Naive thymus-derived CD4-positive, alpha-beta T cell (primary cell): ENCODE measurements around the gene PATL2. TPM values are rescaled to one million over a fixed set of nuclear protein-coding genes. Genes with fewer than 3 reads are reported as not detected.
A peak's percentile ranks its signal among the peaks of the same experiment; 100 is the strongest.
"Not testable (repeated sequence)": the region's sequence is repeated elsewhere in the genome, so short reads cannot be mapped to it uniquely, and the experiment has no call there.

ENCODE experiments used
- ATAC-seq: fragments of 150-1000 bp; cut with Tn5 transposase; 2 replicates; pipeline ENCODE4 v1.10.0; 2021; ENCODE audit warnings: mild to moderate bottlenecking, moderate library complexity
- CTCF ChIA-PET: fragments of 350-600 bp; sonication (Branson Sonifier 250); formaldehyde crosslinking; loops from one replicate; lab custom pipeline; 2021; ENCODE audit warnings: antibody characterized with exemption; lab: Charles Lee
- POLR2A ChIA-PET: fragments of 350-600 bp; sonication (Branson Sonifier 250); formaldehyde crosslinking; loops from one replicate; lab custom pipeline; 2021; ENCODE audit warnings: antibody characterized with exemption, inconsistent platforms; lab: Charles Lee
- DNase-seq, 9 donors: peaks; one replicate each; pipeline versions ENCODE4 v3.0.0 to v3.0.0-alpha.2; 2020 to 2022; ENCODE audit warnings: mixed read lengths in 1 of 9
- H3K27ac ChIP-seq: one replicate; pipeline ENCODE4 v1.7.0; 2013; ENCODE audit warnings: mild to moderate bottlenecking, low read depth, low read length, moderate library complexity
- H3K27me3 ChIP-seq, 2 donors: one replicate each; pipeline ENCODE4 v1.7.0; 2013; ENCODE audit warnings: low read length in 2 of 2, mild to moderate bottlenecking in 2 of 2, moderate library complexity in 2 of 2; ENCODE audit not compliant: control insufficient read depth in 2 of 2, insufficient read depth in 2 of 2
- H3K36me3 ChIP-seq, 3 experiments: 1 replicate in 2 of 3; 2 replicates in 1 of 3; pipeline ENCODE4 v1.7.0; 2013; ENCODE audit warnings: low read length in 3 of 3, mild to moderate bottlenecking in 3 of 3, moderate library complexity in 1 of 3; ENCODE audit not compliant: insufficient read depth in 3 of 3, control insufficient read depth in 2 of 3
- H3K4me1 ChIP-seq, 2 donors: one replicate each; pipeline ENCODE4 v1.7.0; 2013; ENCODE audit warnings: low read length in 2 of 2, mild to moderate bottlenecking in 2 of 2, moderate library complexity in 1 of 2; ENCODE audit not compliant: control insufficient read depth in 2 of 2, insufficient read depth in 2 of 2
- H3K4me3 ChIP-seq: 2 replicates; pipeline ENCODE4 v1.7.0; 2013; ENCODE audit warnings: mild to moderate bottlenecking, low read length
- H3K9me3 ChIP-seq, 3 experiments: 1 replicate in 2 of 3; 2 replicates in 1 of 3; pipeline ENCODE4 v1.7.0; 2013; ENCODE audit warnings: low read length in 3 of 3; ENCODE audit not compliant: control insufficient read depth in 2 of 3
- H3K27ac Mint-ChIP-seq, 9 donors: one replicate each; pipeline ENCODE4 v1.8.0; 2020 to 2022; ENCODE audit warnings: mixed read lengths in 9 of 9, mild to moderate bottlenecking in 8 of 9, moderate library complexity in 5 of 9, inconsistent platforms in 2 of 9
- H3K27me3 Mint-ChIP-seq, 5 donors: one replicate each; pipeline ENCODE4 v1.8.0; 2021 to 2022; ENCODE audit warnings: mixed read lengths in 5 of 5, mild to moderate bottlenecking in 1 of 5
- H3K36me3 Mint-ChIP-seq, 5 donors: one replicate each; pipeline ENCODE4 v1.8.0; 2020 to 2022; ENCODE audit warnings: mixed read lengths in 5 of 5, mild to moderate bottlenecking in 3 of 5, inconsistent platforms in 1 of 5
- H3K4me1 Mint-ChIP-seq, 7 donors: one replicate each; pipeline ENCODE4 v1.8.0; 2020 to 2022; ENCODE audit warnings: mixed read lengths in 7 of 7, mild to moderate bottlenecking in 3 of 7, inconsistent platforms in 1 of 7
- H3K4me3 Mint-ChIP-seq, 10 donors: one replicate each; pipeline ENCODE4 v1.8.0; 2020 to 2022; ENCODE audit warnings: mild to moderate bottlenecking in 10 of 10, mixed read lengths in 10 of 10, moderate library complexity in 6 of 10, inconsistent platforms in 2 of 10
- H3K9me3 Mint-ChIP-seq, 11 donors: one replicate each; pipeline ENCODE4 v1.8.0; 2020 to 2022; ENCODE audit warnings: mixed read lengths in 11 of 11, mild to moderate bottlenecking in 4 of 11, inconsistent platforms in 1 of 11, moderate library complexity in 1 of 11
- intact Hi-C, 2 donors: fragments of 100-400 bp; cut with micrococcal nuclease; formaldehyde crosslinking; loops; one replicate each; pipeline ENCODE4 v1.15.1; 2023
- polyA plus RNA-seq, 2 donors: library from polyadenylated mRNA; unstranded; fragments of 300-500 nt; fragmentation: Illumina TruSeq; gene quantifications; one replicate each; pipeline ENCODE4 v1.2.3, GENCODE V29; 2021
- total RNA-seq, 6 experiments: library from RNA in 5 of 6; stranded (reverse) in 5 of 6; gene quantifications; 1 replicate in 5 of 6; 2 replicates in 1 of 6; pipeline ENCODE4 v1.2.3 and lab custom pipeline; 2021 to 2026

Gene PATL2
- total and polyA plus RNA-seq, 7 experiments from 2014 or later: 11.4 to 83.8 (median 46.7) TPM

GRCh38 chr15:44682809-44683682, 28.1 kb downstream of the PATL2 start:
- ATAC-seq: peak; percentile 41
- Histone ChIP-seq H3K4me1 (peaks cover 61 to 67% of the 10 kb centered on the region in 2 donors), H3K27ac (peak overlapping the region; percentile 69), H3K9me3 (peaks cover 0 to 17% (median 7%) of the 10 kb centered on the region in 3 experiments), H3K4me3 (peak overlapping the region; percentile 53)
- Mint-ChIP-seq H3K4me1 (peaks cover 53 to 98% (median 84%) of the 10 kb centered on the region in 7 donors), H3K9me3 (peaks cover 19 to 80% (median 52%) of the 10 kb centered on the region in 11 donors), H3K27ac (peak overlapping the region; percentile 88 to 99 (median 94)), H3K36me3 (peaks cover 50 to 79% (median 54%) of the 10 kb centered on the region in 5 donors), H3K4me3 (peak overlapping the region; percentile 64 to 84 (median 71))
- H3K27me3 Mint-ChIP-seq, H3K27me3 ChIP-seq, H3K36me3 ChIP-seq: not testable (repeated sequence)
- ChIA-PET POLR2A (interaction anchor here (1.1 to 38.1 kb wide), 8 partner anchors 7 to 39 kb away, joined by 3 to 3822 read pairs (median 13); partner anchors contain the start of genes B2M, PATL2, SPG11 and TRIM69), CTCF (interaction anchor here (0.6 to 6.8 kb wide), 9 partner anchors 11 to 128 kb away, joined by 3 to 69 read pairs (median 3); partner anchors contain the start of genes B2M, PATL2 and SPG11)
- peak; percentile 39 to 89 (median 81) for DNase-seq
- intact Hi-C loops: loop anchor here (1.0 kb wide), 3 partner anchors 20 to 43 kb away; partner anchors contain the start of genes B2M (in 2 of the 2), PATL2 (in 2 of the 2) and SPG11 (in 2 of the 2)

DNA sequence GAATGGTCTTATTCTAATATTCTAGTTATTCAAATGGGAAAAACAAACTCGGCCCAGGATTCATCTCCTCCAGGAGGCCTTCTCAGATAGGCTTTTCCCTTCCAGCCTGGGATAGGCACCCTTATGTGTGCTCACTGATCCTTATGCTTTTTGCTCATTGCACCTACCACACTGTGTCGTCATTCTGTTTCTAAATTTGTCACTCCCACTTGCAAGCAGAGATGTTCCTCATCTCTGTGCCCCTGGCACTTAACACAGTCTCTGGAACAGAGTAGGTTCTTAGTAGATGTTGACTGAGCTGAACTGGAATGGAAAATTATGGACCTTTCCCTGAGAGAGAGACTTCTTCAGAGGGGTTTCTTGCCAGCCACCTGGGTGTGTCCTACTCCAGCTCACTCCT, 28.9 kb downstream of the PATL2 start:
- CTCF ChIA-PET: interaction anchor here (0.7 to 6.8 kb wide), 7 partner anchors 13 to 51 kb away, joined by 3 to 69 read pairs (median 5); partner anchors contain the start of genes B2M, PATL2 and SPG11
- Mint-ChIP-seq H3K27ac (peak overlapping the region; percentile 88 to 99 (median 94)), H3K9me3 (peaks cover 19 to 77% (median 46%) of the 10 kb centered on the region in 11 donors), H3K4me1 (peaks cover 56 to 98% (median 86%) of the 10 kb centered on the region in 7 donors), H3K27me3 (no peaks in the 10 kb centered on the region), H3K36me3 (peaks cover 45 to 75% (median 52%) of the 10 kb centered on the region in 5 donors), H3K4me3 (peak overlapping the region; percentile 64 to 84 (median 74))
- DNase-seq: no peak
- Histone ChIP-seq H3K4me3 (peak overlapping the region; percentile 5), H3K4me1 (peaks cover 65 to 72% of the 10 kb centered on the region in 2 donors), H3K27me3 (no peaks in the 10 kb centered on the region), H3K36me3 (no peaks in the 10 kb centered on the region), H3K27ac (peak overlapping the region; percentile 69), H3K9me3 (peaks cover 0 to 17% (median 7%) of the 10 kb centered on the region in 3 experiments)
- ATAC-seq: no peak
- POLR2A ChIA-PET: interaction anchor here (1.1 to 38.1 kb wide), 7 partner anchors 8 to 40 kb away, joined by 3 to 3822 read pairs (median 6); partner anchors contain the start of genes B2M, PATL2, SPG11 and TRIM69
- intact Hi-C loops: no loop called here

GRCh38 chr15:44676676-44677075, 34.4 kb downstream of the PATL2 start:
- Mint-ChIP-seq H3K9me3 (peaks cover 5 to 22% (median 11%) of the 10 kb centered on the region in 11 donors), H3K27ac (peak overlapping the region; percentile 89 to 99 (median 96)), H3K27me3 (no peaks in the 10 kb centered on the region), H3K4me1 (peaks cover 67 to 96% (median 92%) of the 10 kb centered on the region in 7 donors), H3K4me3 (peak overlapping the region; percentile 72 to 92 (median 84)), H3K36me3 (peaks cover 19 to 48% (median 39%) of the 10 kb centered on the region in 5 donors)
- Histone ChIP-seq H3K27me3 (no peaks in the 10 kb centered on the region), H3K36me3 (no peaks in the 10 kb centered on the region), H3K4me3 (peak overlapping the region; percentile 44), H3K4me1 (peaks cover 83 to 85% of the 10 kb centered on the region in 2 donors), H3K27ac (peak overlapping the region; percentile 60), H3K9me3 (no peaks in the 10 kb centered on the region)
- CTCF ChIA-PET: interaction anchor here (0.5 to 3.8 kb wide), 6 partner anchors 9 to 62 kb away, joined by 3 to 30 read pairs (median 11); partner anchors contain the start of genes B2M, PATL2 and SPG11
- DNase-seq (peak in 1 of 9 donors; percentile 31), ATAC-seq (peak; percentile 56)
- POLR2A ChIA-PET: interaction anchor here (1.4 to 38.1 kb wide), 6 partner anchors 8 to 72 kb away, joined by 3 to 3822 read pairs (median 64); partner anchors contain the start of genes B2M, PATL2, SPG11 and TRIM69
- intact Hi-C loops: loop anchor here (1.0 to 2.0 kb wide), 6 partner anchors 10 to 52 kb away; partner anchors contain the start of genes B2M (in 1 of the 2), PATL2 (in 1 of the 2) and SPG11 (in 1 of the 2)

GRCh38 chr15:44675911-44676310, 35.2 kb downstream of the PATL2 start:
- Mint-ChIP-seq H3K9me3 (peaks cover 0 to 16% (median 8%) of the 10 kb centered on the region in 11 donors), H3K4me3 (peak overlapping the region; percentile 66 to 92 (median 83)), H3K27ac (peak overlapping the region; percentile 89 to 99 (median 96)), H3K36me3 (peaks cover 13 to 42% (median 34%) of the 10 kb centered on the region in 5 donors), H3K27me3 (no peaks in the 10 kb centered on the region), H3K4me1 (peaks cover 67 to 96% (median 92%) of the 10 kb centered on the region in 7 donors)
- ATAC-seq (no peak), DNase-seq (no peak)
- ChIA-PET POLR2A (interaction anchor here (4.7 to 38.1 kb wide), 5 partner anchors 7 to 46 kb away, joined by 103 to 3822 read pairs (median 786); partner anchors contain the start of genes B2M, PATL2, SPG11 and TRIM69), CTCF (interaction anchor here (1.0 to 3.0 kb wide), 3 partner anchors 9 to 36 kb away, joined by 4 to 19 read pairs (median 5); partner anchors contain the start of genes B2M and PATL2)
- no peaks in the 10 kb centered on the region for H3K36me3 ChIP-seq
- H3K27me3 ChIP-seq: no peaks in the 10 kb centered on the region
- no peaks in the 10 kb centered on the region for H3K9me3 ChIP-seq
- H3K4me3 ChIP-seq: peak overlapping the region; percentile 44
- H3K27ac ChIP-seq: peak overlapping the region; percentile 52
- peaks cover 82 to 83% of the 10 kb centered on the region in 2 donors for H3K4me1 ChIP-seq
- intact Hi-C loops: loop anchor here in 1 of 2 donors (2.0 kb wide), 2 partner anchors 13 to 53 kb away; partner anchors contain the start of gene SPG11

GRCh38 chr15:44673639-44674038, 37.5 kb downstream of the PATL2 start:
- intact Hi-C loops: no loop called here
- Mint-ChIP-seq H3K4me1 (peaks cover 67 to 98% (median 94%) of the 10 kb centered on the region in 7 donors), H3K9me3 (peaks cover 0 to 5% (median 1%) of the 10 kb centered on the region in 11 donors), H3K27ac (peak overlapping the region in 8 of 9 donors; percentile 23 to 99 (median 80)), H3K36me3 (peaks cover 3 to 36% (median 25%) of the 10 kb centered on the region in 5 donors), H3K27me3 (no peaks in the 10 kb centered on the region), H3K4me3 (peak overlapping the region in 6 of 10 donors; percentile 38 to 92 (median 46))
- POLR2A ChIA-PET: interaction anchor here (1.1 to 38.1 kb wide), 5 partner anchors 9 to 135 kb away, joined by 3 to 3822 read pairs (median 156); partner anchors contain the start of genes B2M, PATL2, SPG11 and TRIM69
- H3K9me3 ChIP-seq: no peaks in the 10 kb centered on the region
- H3K36me3 ChIP-seq: no peaks in the 10 kb centered on the region
- no peak for ATAC-seq
- no peak for DNase-seq
- H3K4me3 ChIP-seq: no peak overlapping the region
- no peaks in the 10 kb centered on the region for H3K27me3 ChIP-seq
- CTCF ChIA-PET: interaction anchor here (1.3 to 2.6 kb wide), 3 partner anchors 9 to 42 kb away, joined by 3 to 14 read pairs (median 6); no protein-coding TSS in a partner anchor
- no peak overlapping the region for H3K27ac ChIP-seq
- peaks cover 69 to 87% of the 10 kb centered on the region in 2 donors for H3K4me1 ChIP-seq
